IPS-18c (cell line): Measurements from ENCODE around the gene GMFB.

Source experiments
- H3K4me3 ChIP-seq: 2 replicates; pipeline ENCODE4 v1.7.0; 2013; ENCODE audit warnings: low read depth, mild to moderate bottlenecking, low read length, moderate library complexity; ENCODE audit not compliant: insufficient read depth
- H3K9me3 ChIP-seq: one replicate; pipeline ENCODE4 v1.6.1; 2013; ENCODE audit warnings: mild to moderate bottlenecking, low read length, moderate library complexity; ENCODE audit not compliant: control insufficient read depth, insufficient read depth

The GMFB gene

DNA sequence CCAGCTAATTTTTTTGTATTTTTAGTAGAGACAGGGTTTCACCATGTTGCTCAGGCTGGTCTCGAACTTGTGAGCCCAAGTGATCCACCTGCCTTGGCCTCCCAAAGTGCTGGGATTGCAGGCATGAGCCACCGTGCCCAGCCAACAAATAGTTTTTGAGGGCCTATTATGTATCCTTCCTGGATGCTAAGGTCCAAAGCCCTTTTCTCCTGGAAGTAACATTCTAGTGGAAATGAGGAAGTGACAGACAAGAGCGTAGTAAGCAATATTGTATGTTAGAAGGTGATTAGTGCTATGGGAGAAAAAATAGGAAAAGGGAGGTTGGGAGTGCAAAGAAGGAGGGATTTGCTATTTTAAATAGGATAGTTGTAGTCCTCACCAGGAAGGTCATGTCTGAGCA is 12.0 kb upstream of the GMFB start:
- Histone ChIP-seq H3K9me3 (no peaks in the 10 kb centered on the region), H3K4me3 (no peak overlapping the region)

GRCh38 chr14:54498579-54498978 is 9.8 kb upstream of the GMFB start:
- Histone ChIP-seq H3K4me3 (no peak overlapping the region), H3K9me3 (no peaks in the 10 kb centered on the region)

- Histone ChIP-seq H3K9me3 (no peaks in the 10 kb centered on the region), H3K4me3 (no peak overlapping the region)
Measured at GRCh38 chr14:54498095-54498531, 9.3 kb upstream of the GMFB start.

GRCh38 chr14:54497224-54497623 is 8.4 kb upstream of the GMFB start:
- Histone ChIP-seq H3K9me3 (no peaks in the 10 kb centered on the region), H3K4me3 (no peak overlapping the region)

- Histone ChIP-seq H3K4me3 (no peak overlapping the region), H3K9me3 (no peaks in the 10 kb centered on the region)
Measured at GRCh38 chr14:54493293-54493692, 4.5 kb upstream of the GMFB start.

DNA sequence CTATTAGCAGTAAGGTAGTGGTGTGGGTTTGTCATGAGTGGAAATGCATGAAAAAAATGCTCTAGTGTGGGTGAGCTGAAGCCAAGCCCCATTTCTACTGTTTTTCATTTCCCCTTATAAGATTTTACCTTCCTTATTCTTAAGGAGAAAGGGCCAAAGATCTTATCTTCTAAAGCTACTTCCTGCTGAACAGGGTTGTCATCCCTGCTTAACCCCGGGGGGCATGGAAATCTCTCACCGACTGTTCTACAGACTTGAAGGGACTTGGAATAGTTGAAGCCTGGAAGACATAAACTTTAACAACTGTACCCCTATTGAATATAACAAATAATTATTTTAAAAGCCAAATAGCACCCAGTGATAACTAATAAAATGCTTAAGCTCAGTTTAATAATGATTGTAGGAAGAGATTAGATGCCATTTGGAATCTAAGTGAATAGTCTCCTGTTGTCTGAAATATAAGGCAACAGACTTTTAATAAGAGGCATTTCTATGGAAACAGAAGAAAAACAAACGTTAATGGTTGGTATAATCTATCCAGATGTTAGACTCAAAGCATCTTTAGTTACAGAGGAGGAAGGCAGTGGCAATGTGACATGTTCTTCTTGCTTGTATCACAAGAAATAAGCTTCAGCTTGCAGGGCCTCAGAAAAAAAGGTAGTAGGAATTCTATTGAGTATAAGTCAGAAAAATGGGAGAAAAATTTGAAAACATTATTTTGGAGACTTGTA is 1.8 kb upstream of the GMFB start:
- no peak overlapping the region for H3K4me3 ChIP-seq
- no peaks in the 10 kb centered on the region for H3K9me3 ChIP-seq

- H3K4me3 ChIP-seq: no peak overlapping the region
- H3K9me3 ChIP-seq: no peaks in the 10 kb centered on the region
Measured at GRCh38 chr14:54489731-54490444, 1.1 kb upstream of the GMFB start.

DNA sequence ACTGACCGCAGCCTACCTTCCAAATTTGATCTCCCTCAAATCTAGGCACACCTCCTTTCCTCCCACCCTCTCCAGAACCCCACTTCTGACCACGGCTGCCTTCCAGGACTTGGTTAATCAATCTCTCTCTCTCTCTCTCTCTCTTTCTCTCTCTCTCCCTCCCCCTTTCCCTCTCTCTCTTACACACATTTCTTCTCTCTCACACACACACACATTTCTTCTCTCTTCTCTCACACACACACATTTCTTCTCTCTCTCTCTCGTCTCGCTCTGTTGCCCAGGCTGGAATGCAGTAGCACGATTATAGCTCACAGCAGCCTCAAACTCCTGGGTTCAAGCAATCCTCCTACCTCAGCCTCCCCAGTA is 521 bp upstream of the GMFB start:
- Histone ChIP-seq H3K4me3 (peak overlapping the region; percentile 93), H3K9me3 (no peaks in the 10 kb centered on the region)

DNA sequence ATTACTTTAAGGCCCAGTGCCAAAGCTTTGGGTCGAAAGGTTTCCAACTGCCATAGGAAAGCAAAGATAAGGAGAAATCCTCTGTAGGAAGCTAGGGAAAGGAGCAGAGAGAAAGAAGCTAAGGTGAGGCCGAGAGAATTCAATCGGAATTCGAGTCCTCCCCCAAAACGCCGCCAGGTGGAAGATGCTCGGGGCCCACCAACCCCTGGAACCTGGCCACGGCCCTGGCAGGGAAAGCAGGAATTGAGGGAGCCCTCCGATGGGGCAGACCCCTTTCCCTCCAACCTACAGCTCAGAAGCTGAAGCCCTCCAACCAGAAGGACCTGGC is 498 bp downstream of the GMFB start:
- Histone ChIP-seq H3K4me3 (peak overlapping the region; percentile 93), H3K9me3 (no peaks in the 10 kb centered on the region)

- Histone ChIP-seq H3K4me3 (peak overlapping the region; percentile 93), H3K9me3 (no peaks in the 10 kb centered on the region)
Measured at GRCh38 chr14:54487771-54488170, 1.0 kb downstream of the GMFB start.

DNA sequence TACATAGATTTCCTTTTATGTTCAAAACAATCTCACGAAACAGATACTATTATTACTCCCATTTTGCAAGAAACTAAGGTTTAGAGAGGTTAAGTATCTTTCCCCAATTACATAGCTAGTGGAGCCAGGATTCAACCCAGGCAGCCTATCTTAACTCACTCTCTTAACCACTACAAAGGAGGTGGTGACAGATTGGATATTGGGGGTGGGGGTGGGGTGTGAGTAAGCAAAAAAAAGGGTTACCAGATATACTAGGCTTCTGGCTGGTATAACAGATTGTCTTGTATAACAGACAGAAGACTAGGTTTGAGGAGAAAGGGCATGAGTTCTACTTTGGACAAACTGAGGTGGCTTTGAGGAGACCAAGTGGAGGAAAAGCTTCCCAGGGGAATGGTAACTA is 2.1 kb downstream of the GMFB start:
- Histone ChIP-seq H3K4me3 (no peak overlapping the region), H3K9me3 (no peaks in the 10 kb centered on the region)

GRCh38 chr14:54483846-54484245 is 4.9 kb downstream of the GMFB start:
- no peak overlapping the region for H3K4me3 ChIP-seq
- no peaks in the 10 kb centered on the region for H3K9me3 ChIP-seq

GRCh38 chr14:54483073-54483745 is 5.6 kb downstream of the GMFB start:
- H3K4me3 ChIP-seq: no peak overlapping the region
- no peaks in the 10 kb centered on the region for H3K9me3 ChIP-seq

GRCh38 chr14:54481695-54482094 is 7.1 kb downstream of the GMFB start:
- Histone ChIP-seq H3K4me3 (no peak overlapping the region), H3K9me3 (no peaks in the 10 kb centered on the region)

DNA sequence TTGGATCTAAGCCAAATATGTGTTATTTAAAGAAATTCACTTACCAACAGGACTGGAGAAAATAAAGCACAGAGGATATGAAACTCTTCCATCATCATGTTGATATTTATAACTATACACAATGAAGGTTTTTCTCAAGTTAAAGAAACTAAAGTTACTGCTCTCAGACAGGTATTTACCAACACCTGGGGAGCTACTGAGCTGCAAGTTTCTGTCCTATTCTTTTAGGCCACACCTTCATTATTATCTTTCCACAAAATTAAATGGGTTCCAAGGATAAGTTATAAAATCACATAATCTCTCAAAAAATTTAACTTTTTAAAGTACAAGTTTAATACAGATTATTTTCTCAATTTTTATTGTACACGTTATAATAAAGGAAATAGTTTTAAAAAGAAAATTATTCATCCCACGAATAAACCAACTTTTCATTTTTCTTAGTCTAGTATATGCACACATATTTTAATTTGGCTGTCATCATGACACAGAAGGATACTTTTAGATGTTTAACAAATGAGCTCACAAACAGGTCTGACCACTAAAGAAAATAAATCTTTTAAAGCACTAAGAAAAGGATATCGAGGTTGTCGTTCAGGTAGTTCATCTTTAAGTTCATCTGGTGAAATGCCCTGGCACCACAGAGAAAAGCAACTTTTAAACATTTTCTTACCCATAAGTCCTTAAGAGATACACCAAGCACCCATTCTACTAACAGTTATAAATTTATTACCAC is 7.8 kb downstream of the GMFB start:
- no peaks in the 10 kb centered on the region for H3K9me3 ChIP-seq
- no peak overlapping the region for H3K4me3 ChIP-seq

DNA sequence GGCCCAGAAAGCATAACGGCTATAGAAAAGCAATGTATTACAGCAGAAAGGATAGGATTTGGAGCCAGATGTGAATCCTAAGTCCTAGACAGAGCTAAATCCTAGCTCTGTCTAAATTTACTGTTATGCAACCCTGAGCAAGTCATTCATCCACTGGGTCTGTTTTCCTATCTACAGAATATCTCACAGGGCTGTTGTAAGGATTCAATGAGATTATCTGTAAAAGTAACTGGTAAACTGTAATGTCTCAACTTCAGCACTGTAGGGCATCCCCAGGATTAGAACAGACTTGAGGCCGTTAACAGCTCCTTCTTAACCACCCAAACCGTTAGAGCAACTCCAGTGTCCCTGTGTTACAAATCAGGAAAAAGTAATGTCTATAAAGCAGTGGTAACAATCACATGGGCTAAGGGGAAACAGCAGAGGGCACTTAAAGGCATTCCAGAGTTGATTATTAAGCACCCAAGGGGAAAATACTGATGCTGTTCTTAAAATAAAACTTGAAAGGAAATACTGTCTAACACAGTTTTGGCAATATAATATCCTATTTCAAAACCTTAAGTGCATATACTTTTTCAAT is 10.1 kb downstream of the GMFB start:
- H3K9me3 ChIP-seq: no peaks in the 10 kb centered on the region
- no peak overlapping the region for H3K4me3 ChIP-seq

DNA sequence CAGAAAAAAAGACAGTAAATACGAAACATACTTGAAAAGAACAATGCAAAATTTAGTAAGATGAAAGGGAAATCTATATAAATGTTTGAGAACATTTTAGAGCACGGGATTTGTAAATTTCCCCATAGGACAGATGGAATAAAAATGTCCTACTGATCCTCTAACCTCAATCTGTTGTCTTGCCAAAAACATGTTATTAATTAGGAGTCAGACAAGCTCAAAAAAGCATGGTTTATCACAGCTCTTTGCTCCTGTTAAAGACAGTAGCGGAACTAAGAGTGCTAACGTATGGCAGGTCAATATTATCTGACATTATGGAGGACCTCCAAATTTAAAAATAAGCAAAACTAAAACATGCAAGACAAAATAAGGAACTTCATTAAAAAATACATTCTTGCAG is 12.9 kb downstream of the GMFB start:
- Histone ChIP-seq H3K4me3 (no peak overlapping the region), H3K9me3 (no peaks in the 10 kb centered on the region)
